ENCODE results near the gene CHKA. TPM values are rescaled to one million over a fixed set of nuclear protein-coding genes. Genes with fewer than 3 reads are reported as not detected.
A peak's percentile ranks its signal among the peaks of the same experiment; 100 is the strongest.

CHKA gene
- polyA plus RNA-seq, 1 donor, result 129 TPM

DNA sequence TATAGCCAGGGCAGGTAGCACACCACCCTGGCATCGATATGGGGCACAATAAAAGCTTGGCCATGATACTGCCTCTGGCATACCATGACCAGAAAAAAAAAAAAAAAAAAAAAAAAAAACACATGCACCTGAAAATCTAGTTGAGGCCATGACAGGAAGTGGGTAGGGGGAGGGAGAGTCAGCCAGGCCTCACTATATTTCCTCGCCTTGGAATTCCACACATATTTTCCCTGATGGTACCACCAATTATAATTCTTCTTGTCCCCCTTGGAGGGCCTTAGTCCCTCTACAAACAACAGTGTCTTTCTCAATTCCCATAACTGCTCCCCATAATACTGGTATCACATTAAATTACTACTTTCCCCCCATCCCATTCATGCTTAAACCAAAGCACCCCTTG, 12.6 kb upstream of the CHKA start:
- no peaks in the 10 kb centered on the region for H3K27me3 ChIP-seq (ENCODE audit: control insufficient read depth, insufficient read depth, low read length)
- H3K4me3 ChIP-seq (ENCODE audit: low read length), result no peak overlapping the region
- H3K4me1 ChIP-seq (ENCODE audit: control insufficient read depth, insufficient read depth, low read length), result peaks cover 19% of the 10 kb centered on the region
- DNase-seq, result no peak
- no peak overlapping the region for H3K27ac ChIP-seq (ENCODE audit: low read length)
- peaks cover 24% of the 10 kb centered on the region for H3K9me3 ChIP-seq (ENCODE audit: control insufficient read depth, low read depth, low read length)
- no peaks in the 10 kb centered on the region for H3K36me3 ChIP-seq (ENCODE audit: control insufficient read depth, insufficient read depth, low read length)
- WGBS (ENCODE audit: insufficient coverage, low lambda C conversion rate), result no CpG with 5 or more reads among the region's 2 CpGs

DNA sequence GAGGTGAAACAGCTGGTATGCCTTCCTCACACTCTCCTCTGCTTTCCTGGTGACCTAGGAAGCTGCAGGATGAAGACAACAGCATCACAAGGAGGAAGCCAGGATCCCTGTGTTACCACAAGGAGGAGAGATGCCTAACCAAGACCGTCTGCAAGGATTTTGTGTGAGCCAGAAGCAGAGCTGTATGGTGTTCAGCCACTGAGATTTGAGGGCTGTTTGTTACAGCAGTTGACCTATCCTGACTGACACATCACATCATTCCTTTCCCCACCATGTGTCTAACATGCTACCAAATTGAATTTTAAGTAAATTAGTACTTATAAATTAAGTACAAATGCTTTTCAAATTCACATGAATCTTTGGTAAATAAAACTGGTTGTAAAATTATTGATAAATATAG, 8.9 kb upstream of the CHKA start:
- no CpG with 5 or more reads among the region's 1 CpG for WGBS (ENCODE audit: insufficient coverage, low lambda C conversion rate)
- Histone ChIP-seq H3K27me3 (ENCODE audit: control insufficient read depth, insufficient read depth, low read length) (no peaks in the 10 kb centered on the region), H3K4me3 (ENCODE audit: low read length) (no peak overlapping the region), H3K9me3 (ENCODE audit: control insufficient read depth, low read depth, low read length) (peaks cover 24% of the 10 kb centered on the region), H3K4me1 (ENCODE audit: control insufficient read depth, insufficient read depth, low read length) (peaks cover 45% of the 10 kb centered on the region), H3K27ac (ENCODE audit: low read length) (peak overlapping the region; percentile 90), H3K36me3 (ENCODE audit: control insufficient read depth, insufficient read depth, low read length) (no peaks in the 10 kb centered on the region)
- no peak for DNase-seq

DNA sequence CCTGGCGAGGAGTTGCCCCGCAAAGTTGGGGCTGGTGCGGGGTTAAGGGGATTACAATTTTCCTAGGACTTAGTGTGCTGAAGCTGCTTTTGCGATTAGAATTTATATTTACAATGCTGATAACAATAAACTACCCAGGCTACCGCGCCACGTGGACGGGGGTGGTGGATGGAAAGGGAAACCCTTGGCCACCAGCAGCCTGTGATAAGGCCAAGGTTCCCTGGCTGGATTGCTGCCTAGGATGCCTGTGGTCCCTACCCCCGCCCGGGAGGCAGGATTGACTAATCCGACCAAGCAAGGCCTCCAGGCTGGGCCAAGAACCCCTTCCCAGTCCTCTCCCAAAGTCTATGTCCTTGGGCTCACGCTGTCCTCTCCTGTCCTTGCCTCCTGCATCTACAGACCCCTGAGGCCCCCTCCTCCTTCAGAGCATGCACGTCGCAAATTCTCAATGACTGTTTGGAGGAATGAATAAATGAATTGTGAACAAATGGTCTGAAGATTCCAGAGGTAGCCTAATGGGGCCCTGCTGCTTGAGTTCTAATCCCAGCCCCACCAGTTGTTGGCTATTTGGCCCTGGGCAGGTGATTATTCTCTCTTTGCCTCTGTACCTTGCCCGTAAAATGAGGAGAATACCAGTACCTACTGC, 7.6 kb upstream of the CHKA start:
- Histone ChIP-seq H3K9me3 (ENCODE audit: control insufficient read depth, low read depth, low read length) (peaks cover 17% of the 10 kb centered on the region), H3K27ac (ENCODE audit: low read length) (peak overlapping the region; percentile 90), H3K36me3 (ENCODE audit: control insufficient read depth, insufficient read depth, low read length) (no peaks in the 10 kb centered on the region), H3K4me3 (ENCODE audit: low read length) (peak overlapping the region; percentile 42), H3K4me1 (ENCODE audit: control insufficient read depth, insufficient read depth, low read length) (peaks cover 54% of the 10 kb centered on the region), H3K27me3 (ENCODE audit: control insufficient read depth, insufficient read depth, low read length) (no peaks in the 10 kb centered on the region)
- peak; percentile 87 to 95 for DNase-seq
- no CpG with 5 or more reads among the region's 15 CpGs for WGBS (ENCODE audit: insufficient coverage, low lambda C conversion rate)

DNA sequence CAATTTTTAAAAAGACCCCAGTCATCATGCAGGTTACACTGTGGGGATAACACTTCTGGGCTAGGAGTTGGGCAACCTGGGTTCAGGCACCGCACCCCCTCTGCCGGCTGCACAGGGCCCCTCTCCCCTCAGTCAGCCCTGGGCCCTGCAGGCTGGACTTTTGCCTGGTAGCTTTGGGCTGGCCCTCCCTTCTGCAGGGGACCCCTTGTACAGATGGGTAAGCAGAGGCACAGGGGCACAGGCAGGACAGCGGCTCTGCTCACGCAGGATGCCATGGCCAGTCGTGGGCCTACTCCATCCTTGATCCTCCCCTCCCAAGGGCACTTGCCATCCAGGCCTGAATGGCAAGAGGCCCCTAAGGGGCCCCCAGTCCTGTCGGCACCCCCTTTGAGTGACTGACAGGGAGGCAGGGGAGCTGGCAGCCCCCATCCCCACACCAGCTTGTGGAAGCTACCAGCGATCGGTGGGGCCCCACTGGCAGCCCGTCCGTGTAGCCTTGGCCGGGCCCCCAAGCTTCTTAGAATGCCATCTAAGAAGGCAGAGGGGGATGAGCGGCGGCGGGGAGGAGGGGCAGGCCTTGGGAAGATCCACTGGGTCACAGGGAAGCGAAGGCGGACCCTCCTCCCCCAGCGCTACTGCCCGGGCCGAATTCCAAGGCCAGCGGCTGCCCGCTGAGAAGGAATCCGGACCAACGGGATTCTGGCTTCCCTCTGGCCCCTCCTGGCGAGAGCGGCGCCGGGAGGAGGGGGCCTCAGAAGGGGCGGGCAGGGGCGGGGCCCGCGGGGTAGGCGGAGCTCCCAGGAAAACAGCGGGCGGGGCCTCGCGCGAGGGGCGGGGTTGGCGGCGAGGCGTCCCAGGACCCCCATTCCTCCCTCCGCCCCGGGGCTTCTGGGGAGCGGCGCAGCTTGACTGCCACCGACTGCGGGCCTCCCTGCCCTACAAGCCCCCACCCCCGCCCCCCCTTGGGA, 6.8 kb upstream of the CHKA start:
- peak; percentile 87 to 92 for DNase-seq
- H3K36me3 ChIP-seq (ENCODE audit: control insufficient read depth, insufficient read depth, low read length), result no peaks in the 10 kb centered on the region
- H3K9me3 ChIP-seq (ENCODE audit: control insufficient read depth, low read depth, low read length), result peaks cover 9% of the 10 kb centered on the region
- H3K27ac ChIP-seq (ENCODE audit: low read length), result peak overlapping the region; percentile 90
- H3K27me3 ChIP-seq (ENCODE audit: control insufficient read depth, insufficient read depth, low read length), result no peaks in the 10 kb centered on the region
- WGBS (ENCODE audit: insufficient coverage, low lambda C conversion rate), result no CpG with 5 or more reads among the region's 48 CpGs
- peak overlapping the region; percentile 42 for H3K4me3 ChIP-seq (ENCODE audit: low read length)
- peaks cover 58% of the 10 kb centered on the region for H3K4me1 ChIP-seq (ENCODE audit: control insufficient read depth, insufficient read depth, low read length)

DNA sequence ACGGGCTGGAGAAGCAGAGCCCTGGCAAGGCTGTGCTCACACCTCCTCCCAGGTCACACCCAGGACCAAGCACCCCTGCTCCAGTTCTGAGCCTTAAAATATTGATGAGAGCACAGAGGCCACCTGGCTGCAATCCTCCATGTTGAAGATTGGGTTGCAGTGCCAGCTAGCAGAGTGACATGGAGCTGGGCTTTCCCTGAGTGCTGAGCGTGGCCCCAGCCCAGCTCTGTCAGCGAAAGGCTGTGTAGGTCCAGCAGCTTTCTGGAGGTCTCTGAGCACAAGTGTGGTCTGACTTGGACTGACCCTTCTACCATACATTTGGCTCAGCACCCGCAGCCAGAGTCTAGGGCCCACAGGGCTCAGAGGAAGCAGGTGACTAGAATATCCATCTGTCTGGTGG, 4.0 kb upstream of the CHKA start:
- no peaks in the 10 kb centered on the region for H3K36me3 ChIP-seq (ENCODE audit: control insufficient read depth, insufficient read depth, low read length)
- WGBS (ENCODE audit: insufficient coverage, low lambda C conversion rate), result no CpG with 5 or more reads among the region's 4 CpGs
- no peak overlapping the region for H3K4me3 ChIP-seq (ENCODE audit: low read length)
- no peak overlapping the region for H3K27ac ChIP-seq (ENCODE audit: low read length)
- H3K4me1 ChIP-seq (ENCODE audit: control insufficient read depth, insufficient read depth, low read length), result peaks cover 70% of the 10 kb centered on the region
- H3K9me3 ChIP-seq (ENCODE audit: control insufficient read depth, low read depth, low read length), result no peaks in the 10 kb centered on the region
- peak in 1 of 2 donors; percentile 20 for DNase-seq
- H3K27me3 ChIP-seq (ENCODE audit: control insufficient read depth, insufficient read depth, low read length), result no peaks in the 10 kb centered on the region

DNA sequence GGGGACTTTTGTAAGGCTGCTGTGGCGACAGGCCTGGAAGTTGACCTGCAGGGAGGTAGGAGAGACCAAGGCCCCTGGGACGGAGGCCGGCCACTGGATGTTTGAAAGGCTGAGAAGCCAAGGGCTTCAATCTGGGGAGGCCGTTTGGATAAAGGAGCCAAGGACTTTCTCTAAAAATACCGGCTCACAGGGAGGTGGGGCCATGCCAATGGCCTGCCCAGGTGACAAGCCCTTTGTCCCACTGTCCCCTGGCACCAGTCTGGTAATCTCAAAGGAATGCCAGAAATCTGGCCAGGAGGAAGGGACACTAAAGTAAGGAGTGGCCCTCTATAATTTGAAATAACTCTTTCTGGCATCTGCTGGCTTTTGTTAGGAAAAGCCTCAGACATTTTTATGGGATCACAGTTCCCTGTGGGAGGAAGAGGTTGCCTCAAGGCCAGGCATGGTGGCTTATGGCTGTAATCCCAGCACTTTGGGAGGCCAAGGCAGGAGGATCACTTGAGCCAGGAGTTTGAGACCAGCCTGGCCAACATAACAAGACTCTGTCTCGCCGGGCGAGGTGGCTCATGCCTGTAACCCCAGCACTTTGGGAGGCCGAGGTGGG, 1.9 kb upstream of the CHKA start:
- peak in 1 of 2 donors; percentile 33 for DNase-seq

DNA sequence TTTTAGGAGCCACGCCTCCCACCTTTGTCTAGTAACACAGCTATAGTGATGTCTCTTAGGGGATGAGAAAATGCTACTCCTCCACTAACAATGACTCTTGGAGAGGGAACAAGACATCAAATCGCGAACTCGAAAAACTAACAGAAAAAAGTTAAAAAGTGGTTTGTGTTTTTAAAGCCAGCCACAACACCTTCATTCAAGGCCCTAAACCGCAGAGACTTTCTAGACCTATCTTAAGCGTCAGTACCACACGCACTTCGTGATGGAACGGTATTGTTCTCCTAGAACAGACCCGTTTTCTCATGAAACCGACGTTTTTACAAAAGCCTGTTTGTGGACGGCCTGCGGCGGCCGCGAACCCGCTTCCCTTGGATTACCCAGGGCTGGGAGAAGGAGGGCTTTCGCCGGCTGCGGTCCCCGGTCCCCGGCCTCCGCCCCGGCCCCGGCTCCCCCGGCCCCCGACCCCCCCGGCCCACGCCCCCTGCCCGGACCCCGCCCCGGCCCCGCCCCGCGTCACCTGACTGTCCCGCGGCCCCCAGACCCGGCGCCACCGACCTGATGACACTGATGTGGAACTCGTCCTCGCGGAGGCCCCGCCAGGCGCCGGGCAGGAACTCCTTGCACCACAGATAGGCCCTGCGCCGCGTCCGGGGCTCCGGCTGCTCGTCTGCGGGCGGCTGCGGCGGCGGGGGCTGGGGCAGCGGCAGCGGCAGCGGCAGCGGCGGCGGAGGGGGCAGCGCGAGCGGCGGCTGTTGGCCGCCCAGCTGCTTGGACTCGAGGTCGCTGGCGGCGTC, 718 bp downstream of the CHKA start:
- H3K4me3 ChIP-seq (ENCODE audit: low read length), result peak overlapping the region; percentile 90
- DNase-seq, result peak in 1 of 2 donors; percentile 61
- WGBS (ENCODE audit: insufficient coverage, low lambda C conversion rate), result no CpG with 5 or more reads among the region's 73 CpGs
- no peaks in the 10 kb centered on the region for H3K27me3 ChIP-seq (ENCODE audit: control insufficient read depth, insufficient read depth, low read length)
- H3K36me3 ChIP-seq (ENCODE audit: control insufficient read depth, insufficient read depth, low read length), result peaks cover 6% of the 10 kb centered on the region
- H3K27ac ChIP-seq (ENCODE audit: low read length), result peak overlapping the region; percentile 94
- peaks cover 44% of the 10 kb centered on the region for H3K4me1 ChIP-seq (ENCODE audit: control insufficient read depth, insufficient read depth, low read length)
- no peaks in the 10 kb centered on the region for H3K9me3 ChIP-seq (ENCODE audit: control insufficient read depth, low read depth, low read length)

More for the DNA sequence above, 1.9 kb upstream of the CHKA start:
- H3K27me3 ChIP-seq (ENCODE audit: control insufficient read depth, insufficient read depth, low read length), result no peaks in the 10 kb centered on the region
- no peaks in the 10 kb centered on the region for H3K36me3 ChIP-seq (ENCODE audit: control insufficient read depth, insufficient read depth, low read length)
- no peaks in the 10 kb centered on the region for H3K9me3 ChIP-seq (ENCODE audit: control insufficient read depth, low read depth, low read length)
- no CpG with 5 or more reads among the region's 9 CpGs for WGBS (ENCODE audit: insufficient coverage, low lambda C conversion rate)
- no peak overlapping the region for H3K4me3 ChIP-seq (ENCODE audit: low read length)
- peaks cover 52% of the 10 kb centered on the region for H3K4me1 ChIP-seq (ENCODE audit: control insufficient read depth, insufficient read depth, low read length)
- peak overlapping the region; percentile 39 for H3K27ac ChIP-seq (ENCODE audit: low read length)

DNA sequence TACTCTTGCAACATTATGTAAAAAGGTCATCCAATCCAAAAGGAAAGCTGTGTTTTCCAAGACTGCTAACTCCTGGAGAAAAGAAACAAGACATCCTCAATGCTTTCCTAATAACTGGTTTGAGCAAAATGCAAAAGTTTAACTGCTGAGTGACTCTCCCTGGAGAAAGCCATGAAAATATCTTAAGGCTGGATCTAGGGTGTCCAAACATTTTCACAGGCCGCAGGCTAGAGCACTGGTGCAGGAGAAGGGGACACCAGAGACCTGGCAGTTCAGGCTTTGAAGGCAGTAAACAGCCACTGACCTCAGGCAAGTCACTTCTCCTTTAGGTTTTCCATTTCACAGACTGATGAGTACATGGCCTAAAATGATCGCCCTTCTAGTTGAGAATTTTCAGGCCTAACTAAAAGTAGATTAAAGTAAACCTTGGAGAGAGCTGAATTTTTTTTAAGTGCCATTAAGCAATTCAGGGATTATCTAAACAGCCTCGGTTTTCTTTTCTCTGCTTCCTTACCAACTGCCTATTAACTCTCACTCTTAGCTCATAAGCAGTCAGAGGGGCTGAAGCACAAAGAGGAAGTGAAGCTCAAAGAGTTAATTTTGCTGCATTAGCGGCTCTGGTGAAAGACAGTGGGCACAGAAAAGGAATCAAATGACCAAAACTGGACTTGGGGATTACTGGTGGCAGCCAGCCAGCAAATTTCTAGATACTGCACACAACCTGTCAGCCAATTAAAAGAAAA, 2.3 kb downstream of the CHKA start:
- H3K4me3 ChIP-seq (ENCODE audit: low read length), result peak overlapping the region; percentile 90
- DNase-seq, result peak in 1 of 2 donors; percentile 62
- WGBS (ENCODE audit: insufficient coverage, low lambda C conversion rate), result 10% methylated on average over 2 of the region's 4 CpGs
- peaks cover 11% of the 10 kb centered on the region for H3K36me3 ChIP-seq (ENCODE audit: control insufficient read depth, insufficient read depth, low read length)
- H3K27ac ChIP-seq (ENCODE audit: low read length), result peak overlapping the region; percentile 94
- peaks cover 32% of the 10 kb centered on the region for H3K4me1 ChIP-seq (ENCODE audit: control insufficient read depth, insufficient read depth, low read length)
- no peaks in the 10 kb centered on the region for H3K27me3 ChIP-seq (ENCODE audit: control insufficient read depth, insufficient read depth, low read length)
- no peaks in the 10 kb centered on the region for H3K9me3 ChIP-seq (ENCODE audit: control insufficient read depth, low read depth, low read length)

DNA sequence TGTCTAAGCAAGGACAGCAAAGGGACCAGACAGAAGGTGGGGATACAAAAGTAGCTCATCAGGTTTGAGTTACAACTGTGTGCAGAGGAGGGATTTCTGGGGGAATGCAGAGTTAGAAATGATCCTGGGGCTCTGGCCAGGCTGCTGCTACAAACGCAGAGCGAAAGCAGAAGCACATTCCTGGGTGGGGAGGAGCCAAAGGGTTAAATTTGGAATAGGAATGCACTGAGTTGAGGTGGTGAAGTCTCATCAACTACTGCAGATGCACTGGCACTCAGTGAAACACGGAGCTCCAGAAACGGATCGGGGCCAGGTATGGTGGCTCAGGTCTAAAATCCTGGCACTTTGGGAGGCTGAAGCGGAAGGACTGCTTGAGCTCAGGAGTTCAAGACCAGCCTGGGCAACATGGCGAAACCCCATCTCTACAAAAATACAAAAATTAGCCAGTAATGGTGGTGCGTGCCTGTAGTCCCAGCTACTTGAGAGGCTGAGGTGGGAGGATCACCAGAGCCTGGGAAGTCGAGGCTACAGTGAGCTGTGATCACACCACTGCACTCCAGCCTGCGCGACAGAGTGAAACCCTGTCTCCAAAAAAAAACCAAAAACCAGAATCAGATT, 3.2 kb downstream of the CHKA start:
- Histone ChIP-seq H3K36me3 (ENCODE audit: control insufficient read depth, insufficient read depth, low read length) (peaks cover 11% of the 10 kb centered on the region), H3K27me3 (ENCODE audit: control insufficient read depth, insufficient read depth, low read length) (no peaks in the 10 kb centered on the region), H3K27ac (ENCODE audit: low read length) (peak overlapping the region; percentile 94), H3K4me3 (ENCODE audit: low read length) (peak overlapping the region; percentile 90), H3K9me3 (ENCODE audit: control insufficient read depth, low read depth, low read length) (no peaks in the 10 kb centered on the region), H3K4me1 (ENCODE audit: control insufficient read depth, insufficient read depth, low read length) (peaks cover 28% of the 10 kb centered on the region)
- WGBS (ENCODE audit: insufficient coverage, low lambda C conversion rate), result no CpG with 5 or more reads among the region's 11 CpGs
- peak in 1 of 2 donors; percentile 36 for DNase-seq
